AG09319 (cell line): ENCODE data around the gene KCNG4.

Experiments used
- DNase-seq: peaks from one replicate; pipeline ENCODE4 v3.0.0-alpha.2; 2010; ENCODE audit warnings: low read depth; ENCODE audit errors: extremely low read depth
- TF ChIP-seq, protein P1 (sequence below): IDR thresholded peaks from 2 replicates; pipeline ENCODE4 v1.5.1; 2011; ENCODE audit warnings: low read depth, mild to moderate bottlenecking, inconsistent platforms, low read length, moderate library complexity

The KCNG4 gene

DNA sequence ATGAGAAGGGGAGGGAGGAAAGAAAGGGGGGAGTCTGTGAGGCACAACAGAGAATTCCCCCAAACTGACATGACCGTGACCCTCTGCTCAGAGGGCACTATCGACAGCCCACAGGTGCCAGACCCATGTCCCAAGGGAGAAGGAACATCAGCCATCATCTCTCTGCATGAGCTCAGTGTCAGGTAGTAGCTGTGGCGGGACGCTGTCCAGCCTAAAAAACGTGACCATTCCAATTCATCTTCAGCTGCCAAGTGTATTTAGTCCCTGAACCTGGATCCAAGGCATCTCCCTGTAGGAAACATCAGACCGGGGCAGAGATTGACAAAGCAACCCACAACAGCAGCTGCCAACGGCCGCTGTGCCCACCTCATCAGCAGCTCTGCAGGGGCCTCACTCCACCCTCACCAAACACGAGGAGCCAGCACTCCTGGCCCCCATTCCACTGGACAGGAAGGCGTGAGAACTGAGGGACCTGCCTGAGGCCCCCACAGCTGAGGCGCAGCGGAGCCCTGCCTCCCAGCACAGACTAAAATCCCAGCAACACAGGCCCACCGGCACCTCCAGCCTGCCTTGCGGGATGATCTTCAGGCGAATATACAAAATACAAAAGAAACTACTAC, 61.6 kb downstream of the KCNG4 start:
- DNase-seq: no peak
- TF ChIP-seq, protein P1, sequence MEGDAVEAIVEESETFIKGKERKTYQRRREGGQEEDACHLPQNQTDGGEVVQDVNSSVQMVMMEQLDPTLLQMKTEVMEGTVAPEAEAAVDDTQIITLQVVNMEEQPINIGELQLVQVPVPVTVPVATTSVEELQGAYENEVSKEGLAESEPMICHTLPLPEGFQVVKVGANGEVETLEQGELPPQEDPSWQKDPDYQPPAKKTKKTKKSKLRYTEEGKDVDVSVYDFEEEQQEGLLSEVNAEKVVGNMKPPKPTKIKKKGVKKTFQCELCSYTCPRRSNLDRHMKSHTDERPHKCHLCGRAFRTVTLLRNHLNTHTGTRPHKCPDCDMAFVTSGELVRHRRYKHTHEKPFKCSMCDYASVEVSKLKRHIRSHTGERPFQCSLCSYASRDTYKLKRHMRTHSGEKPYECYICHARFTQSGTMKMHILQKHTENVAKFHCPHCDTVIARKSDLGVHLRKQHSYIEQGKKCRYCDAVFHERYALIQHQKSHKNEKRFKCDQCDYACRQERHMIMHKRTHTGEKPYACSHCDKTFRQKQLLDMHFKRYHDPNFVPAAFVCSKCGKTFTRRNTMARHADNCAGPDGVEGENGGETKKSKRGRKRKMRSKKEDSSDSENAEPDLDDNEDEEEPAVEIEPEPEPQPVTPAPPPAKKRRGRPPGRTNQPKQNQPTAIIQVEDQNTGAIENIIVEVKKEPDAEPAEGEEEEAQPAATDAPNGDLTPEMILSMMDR: no peak

DNA sequence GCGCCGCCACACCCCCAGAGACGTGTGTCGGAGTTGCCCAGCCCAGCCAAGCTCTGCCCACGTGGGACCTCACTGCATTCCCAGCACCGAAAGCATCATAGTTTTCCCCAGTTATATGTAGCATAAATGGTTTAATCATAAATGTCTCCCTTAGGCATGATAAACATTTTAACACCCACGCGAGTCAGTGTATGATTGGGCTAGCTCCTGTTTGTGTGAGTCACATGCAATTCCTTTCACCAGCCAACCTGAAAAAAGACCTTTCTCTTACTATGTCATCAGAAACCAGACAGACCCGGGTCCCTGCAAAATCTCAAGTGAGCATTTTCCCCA, 62.1 kb downstream of the KCNG4 start:
- TF ChIP-seq, protein P1: no peak
- DNase-seq: no peak

DNA sequence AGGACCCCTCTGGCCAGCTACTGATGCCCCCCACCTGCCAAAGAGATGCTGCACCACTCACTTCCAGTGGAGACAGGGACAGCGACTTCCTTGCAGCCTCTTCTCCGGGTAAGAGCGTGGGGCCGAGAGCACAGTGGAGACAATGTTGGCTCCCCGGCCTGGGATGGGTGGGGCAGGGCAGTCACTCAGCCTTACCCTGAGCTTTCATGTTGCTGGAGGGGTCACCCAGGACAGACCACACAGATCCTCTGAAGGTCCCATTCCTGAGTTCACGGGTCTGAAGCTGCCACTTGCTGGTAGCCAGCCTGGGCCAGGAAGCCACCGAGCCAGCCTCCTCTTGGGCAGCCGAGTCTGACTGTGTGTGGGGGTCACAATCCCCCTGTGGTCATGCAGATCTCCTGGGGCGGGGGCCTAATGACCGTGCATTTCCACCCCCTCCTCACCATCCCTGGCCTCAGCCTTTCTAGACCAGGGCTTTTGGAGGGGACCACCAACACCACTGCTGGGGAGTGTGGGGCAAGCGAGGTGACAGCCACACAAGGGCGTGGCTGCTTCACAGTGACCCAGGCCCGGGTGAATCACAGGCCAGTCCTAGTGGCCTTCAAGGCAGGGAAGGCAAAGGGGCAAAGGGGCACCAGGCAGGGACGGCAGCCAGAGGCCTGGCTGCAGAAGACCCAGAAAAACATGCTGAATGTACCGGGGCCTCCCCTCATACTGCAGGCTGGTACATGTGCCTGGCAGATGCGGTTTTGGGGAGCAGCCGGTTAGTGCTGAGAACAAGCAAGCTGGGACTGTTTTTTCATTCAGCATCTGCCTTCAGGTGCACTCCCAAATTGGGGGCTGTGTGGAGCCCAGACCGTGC, 63.4 kb downstream of the KCNG4 start:
- no peak for DNase-seq
- TF ChIP-seq, protein P1: no peak

DNA sequence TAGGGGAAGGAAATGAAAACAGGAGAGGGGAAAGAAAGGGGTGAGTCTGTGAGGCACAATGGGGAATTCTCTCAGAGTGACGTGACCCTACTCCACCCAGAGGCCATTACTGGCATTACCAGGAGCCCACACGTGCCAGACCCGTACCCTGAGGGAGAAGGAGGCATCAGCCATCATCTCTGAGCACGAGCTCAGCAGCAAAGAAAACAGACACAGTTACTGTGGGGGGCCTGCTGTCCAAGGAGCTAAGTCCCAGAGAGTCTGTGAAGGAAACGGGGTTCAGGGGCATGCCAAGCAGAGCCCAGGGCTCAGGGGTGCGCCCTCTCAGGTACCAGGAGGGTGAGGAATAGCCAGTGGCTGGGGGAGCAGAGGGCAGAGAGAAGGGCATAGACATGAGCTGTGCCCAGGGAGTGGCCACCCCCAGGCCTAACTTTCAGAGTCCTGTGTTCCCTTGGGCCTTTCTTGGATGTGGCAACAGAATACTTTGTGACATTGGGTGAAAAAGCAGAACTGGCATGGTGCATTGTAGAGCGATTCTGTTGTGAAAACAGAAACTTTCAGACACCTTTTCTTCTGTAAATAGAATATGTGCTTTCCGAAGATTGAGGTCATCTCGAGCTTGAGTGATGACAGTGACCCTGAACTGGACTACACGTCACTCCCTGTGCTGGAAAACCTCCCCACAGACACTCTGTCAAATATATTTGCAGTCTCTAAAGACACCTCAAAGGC, 64.3 kb downstream of the KCNG4 start:
- peak; percentile 12 for DNase-seq
- TF ChIP-seq, protein P1: peak; percentile 81

DNA sequence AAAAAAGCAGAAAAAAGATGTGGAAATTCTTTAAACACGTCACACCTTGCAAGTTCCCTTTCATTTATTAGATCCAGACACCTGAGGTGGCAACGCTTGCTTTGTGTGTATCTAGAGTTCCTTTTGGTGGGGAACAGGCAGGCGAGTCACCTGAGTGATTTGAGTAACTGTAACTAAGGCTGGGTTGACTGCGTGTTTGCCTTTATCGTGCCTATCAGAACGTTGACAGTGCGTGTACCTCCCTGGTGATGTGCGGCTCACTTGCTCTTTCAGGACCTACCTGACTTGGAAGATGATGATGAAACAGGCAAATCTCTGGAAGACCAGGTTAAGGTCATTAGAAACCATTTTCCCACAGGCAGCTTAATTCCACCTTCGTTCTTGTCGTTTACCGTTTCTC, 65.4 kb downstream of the KCNG4 start:
- no peak for DNase-seq
- TF ChIP-seq, protein P1: no peak

DNA sequence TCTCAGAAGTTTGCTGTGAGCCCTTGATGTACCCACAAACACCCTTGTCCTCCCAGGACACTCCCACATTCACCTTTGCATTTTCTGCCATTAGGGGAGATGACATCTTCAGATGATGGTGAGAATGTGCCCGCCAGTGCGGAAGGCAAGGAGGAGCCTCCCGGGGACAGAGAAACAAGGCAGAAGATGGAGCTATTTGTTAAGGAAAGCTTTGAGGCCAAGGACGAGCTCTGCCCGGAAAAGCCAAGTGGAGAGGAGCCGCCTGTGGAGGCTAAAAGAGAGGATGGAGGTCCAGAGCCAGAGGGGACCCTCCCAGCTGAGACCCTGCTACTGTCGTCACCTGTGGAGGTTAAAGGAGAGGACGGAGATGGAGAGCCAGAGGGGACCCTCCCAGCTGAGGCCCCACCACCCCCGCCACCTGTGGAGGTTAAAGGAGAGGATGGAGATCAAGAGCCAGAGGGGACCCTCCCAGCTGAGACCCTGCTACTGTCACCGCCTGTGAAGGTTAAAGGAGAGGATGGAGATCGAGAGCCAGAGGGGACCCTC, 70.0 kb downstream of the KCNG4 start:
- no peak for DNase-seq
- TF ChIP-seq, protein P1: no peak
